ENCODE measurements around the gene JAG2.
A peak's percentile ranks its signal among the peaks of the same experiment; 100 is the strongest.

Gene JAG2

DNA sequence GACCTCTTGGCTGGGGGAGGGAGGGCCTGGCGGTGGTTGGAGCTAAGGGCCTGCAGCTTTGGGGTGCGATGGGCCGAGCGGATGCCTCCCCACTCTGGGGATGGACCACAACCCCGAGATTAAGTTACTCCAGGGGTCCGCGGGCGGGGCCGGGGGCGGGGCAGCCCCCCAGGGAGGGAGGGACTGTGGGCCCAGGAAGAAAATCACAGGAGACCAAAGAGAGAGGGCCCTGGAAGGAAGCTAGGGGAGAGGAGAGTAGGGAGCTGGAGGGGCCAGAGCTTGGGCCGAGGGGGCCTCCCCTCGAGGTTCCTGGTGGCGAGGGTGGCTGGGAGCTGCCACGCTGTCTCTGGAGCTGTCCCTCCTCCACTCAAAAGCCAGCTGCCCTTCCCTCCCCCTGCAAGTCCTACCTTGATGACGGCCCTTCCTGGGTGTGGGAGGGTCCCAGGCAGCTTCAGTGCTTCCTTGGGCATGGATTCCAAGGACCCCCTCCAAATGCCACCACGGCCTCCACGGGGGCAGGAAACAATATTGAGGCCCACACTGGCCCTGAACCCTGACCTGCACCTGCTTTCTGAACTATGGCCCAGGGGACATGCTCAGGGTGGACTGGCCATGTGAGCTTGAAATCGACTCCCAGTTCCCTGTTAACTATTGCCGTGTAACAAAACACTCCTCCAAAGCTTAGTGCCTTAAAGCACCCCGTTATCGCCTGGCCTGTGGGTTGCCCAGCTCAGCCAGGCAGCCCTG lies 13.1 kb upstream of the JAG2 start:
- DNase-seq: no peak

DNA sequence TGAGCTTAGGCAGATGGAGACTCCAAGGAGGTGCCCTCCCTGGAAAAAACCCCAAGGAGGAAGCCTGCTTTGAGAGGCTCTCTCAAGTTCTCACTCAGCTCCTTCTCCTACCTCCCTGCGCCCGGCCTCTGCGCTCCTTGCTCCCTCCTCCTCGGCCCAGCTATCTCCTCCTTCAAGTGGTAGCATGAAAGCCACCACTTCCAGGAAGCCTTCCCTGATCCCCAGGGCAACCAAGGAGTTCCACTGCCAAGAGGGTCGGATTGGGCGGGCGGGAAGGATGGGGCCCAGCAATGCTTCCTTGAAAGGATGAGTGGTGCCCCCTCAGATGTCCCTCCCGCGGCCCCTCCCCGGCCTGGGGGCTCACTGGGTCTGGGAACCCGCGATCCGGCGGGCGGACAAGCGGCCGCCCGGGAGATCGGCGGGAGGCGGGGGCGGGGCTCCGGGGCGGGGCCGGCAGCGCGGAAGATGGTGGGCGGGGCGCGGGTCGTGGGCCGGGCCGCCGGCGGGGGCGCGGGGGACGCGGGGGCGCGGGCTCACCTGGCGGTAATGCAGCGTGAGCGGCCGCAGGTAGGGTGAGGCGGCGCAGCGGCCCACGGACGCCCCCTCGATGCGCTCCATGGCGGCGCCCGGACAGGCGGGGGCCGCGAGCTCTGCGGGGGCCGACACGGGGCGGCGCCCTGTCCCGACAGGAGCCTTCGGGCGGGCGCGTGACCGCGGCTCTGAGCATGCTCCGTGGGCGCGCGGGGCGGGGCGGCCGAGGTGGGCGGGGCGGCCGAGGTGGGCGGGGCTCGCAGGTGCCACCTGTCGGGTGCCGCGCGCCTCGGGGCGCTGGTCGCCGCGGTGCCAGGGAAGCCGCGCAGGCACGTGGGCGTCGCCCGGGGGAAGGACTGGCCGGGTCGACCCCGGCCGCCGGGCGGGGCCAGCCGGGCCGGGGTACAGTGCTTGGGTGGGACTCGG lies 12.3 kb upstream of the JAG2 start, which contains the start of gene NUDT14:
TSS of gene NUDT14 (minus strand) at position 721 of the 957 bp plus-strand sequence. CDS start at position 618, 103 bp downstream.
- peak; percentile 43 for DNase-seq

- no peak for DNase-seq
Observed at GRCh38 chr14:105179191-105179590, 10.6 kb upstream of the JAG2 start.

DNA sequence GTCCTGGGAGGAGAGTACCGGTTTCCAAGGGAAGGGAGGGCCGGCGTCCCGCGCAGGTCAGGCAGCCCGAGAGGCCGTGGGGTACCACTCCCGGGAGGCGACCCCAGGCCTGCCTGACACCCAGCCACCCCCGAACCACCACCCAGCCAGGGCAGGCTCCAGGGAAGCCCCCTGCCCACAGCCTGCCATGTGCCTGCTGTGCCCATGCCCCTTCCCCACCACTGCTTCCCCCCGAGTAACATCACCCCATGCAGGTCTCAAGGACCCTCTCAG lies 10.2 kb upstream of the JAG2 start:
- no peak for DNase-seq

DNA sequence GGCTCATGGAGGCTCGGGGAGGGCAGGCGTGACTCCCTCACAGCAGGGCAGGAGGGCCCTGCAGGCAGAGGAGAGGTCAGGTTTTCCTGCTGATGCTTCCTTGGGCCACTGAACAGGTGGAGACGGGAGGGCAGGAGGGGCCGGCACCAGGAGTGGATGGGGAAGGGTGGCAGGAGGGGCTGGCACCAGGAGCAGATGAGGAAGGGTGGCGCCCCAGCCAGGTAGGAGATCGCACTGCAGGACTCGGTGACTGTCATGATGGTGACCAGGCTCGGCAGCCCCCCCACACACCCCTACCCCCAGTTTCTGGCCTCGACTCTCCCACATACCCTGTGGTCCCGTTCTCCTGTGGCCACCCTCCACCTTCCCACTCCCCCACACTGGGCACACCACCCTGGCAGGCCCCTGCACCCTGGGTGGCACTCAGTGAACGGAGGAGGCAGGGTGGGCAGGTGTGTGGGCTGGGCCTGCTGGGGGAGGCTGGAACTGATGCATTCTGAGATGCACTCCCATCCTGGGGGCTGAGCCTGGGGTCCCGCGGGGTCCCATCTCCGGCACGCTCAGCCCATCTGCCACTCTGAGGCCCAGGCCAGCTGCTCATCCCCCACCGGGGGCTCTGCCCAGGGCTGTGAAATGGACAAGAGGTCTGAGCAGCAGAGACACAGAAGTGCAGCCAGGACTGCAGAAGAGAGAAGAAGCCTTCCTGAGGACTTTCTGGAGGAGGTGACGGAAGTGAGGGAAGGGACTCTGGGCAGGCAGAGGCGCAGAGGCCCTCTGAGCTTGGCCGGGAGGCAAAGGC lies 9.7 kb upstream of the JAG2 start:
- no peak for DNase-seq

GRCh38 chr14:105177082-105177481 lies 8.5 kb upstream of the JAG2 start:
- no peak for DNase-seq

DNA sequence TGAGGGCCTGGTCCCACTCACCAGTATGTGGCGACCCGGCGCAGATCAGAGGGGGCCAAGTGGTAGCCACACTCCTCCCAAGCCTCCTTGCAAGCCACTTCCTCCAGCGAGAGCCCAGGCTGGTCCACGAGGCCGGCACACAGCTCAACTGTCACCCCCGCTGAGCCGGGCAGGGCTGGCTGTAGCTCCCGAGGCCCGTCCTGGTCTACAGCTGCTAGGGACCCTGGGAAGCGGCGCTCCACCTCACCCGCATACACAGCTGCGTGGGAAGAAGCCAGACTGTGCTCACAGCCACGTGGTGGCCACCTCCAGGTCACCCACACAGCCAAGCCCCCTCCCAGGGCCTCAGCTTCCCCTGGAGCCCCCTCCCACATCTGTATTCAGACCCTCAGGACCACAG lies 7.9 kb upstream of the JAG2 start:
- DNase-seq: no peak

DNA sequence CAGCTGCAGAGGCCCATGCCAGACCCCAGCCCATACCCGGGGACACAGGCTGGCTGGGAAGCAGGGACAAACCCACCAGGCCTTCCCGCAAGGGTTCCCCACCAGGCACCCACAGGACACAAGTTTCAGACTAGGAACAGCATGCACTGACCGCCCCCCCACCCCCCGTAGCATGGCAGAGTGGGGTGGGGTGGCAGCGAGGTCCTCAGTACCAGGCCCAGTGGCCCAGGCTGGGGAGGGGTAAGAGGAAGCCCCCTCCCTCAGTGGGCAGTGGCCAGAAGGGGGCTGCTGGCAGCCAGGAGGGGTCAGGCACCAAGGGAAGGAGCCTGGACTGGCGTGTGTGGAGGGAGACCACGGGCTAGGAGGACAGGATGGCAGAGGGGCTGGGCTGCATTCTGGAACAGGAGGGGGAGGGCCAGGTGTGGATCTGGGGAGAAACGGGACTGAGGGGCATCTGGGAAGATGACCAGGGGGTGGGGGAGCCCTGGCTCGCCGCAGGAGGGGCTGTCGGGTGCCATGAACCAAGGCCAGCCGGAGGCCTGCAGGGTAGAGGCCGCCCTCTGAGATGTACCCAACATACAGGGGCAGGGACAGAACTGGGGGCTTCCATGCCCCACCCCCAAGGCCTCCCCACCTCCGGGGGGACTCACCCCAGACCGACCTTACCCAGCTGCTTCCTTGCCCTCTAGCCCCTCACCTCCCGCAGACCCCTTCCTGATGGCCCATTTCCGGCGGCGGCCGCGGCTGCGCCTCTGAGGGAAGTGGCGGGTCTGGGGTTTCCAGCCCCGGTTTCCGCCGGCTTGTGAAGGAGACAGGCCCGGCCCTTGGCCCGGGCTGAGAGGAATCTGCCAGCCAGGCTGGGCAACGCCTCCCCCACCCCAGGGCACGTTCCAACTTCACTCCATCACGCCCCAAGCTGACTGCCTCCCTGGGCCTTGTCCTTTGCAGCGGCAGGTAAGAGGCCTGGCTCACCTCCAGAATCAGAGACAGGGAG lies 5.6 kb upstream of the JAG2 start:
- no peak for DNase-seq

- no peak for DNase-seq
Observed at GRCh38 chr14:105173145-105173544, 4.6 kb upstream of the JAG2 start.

DNA sequence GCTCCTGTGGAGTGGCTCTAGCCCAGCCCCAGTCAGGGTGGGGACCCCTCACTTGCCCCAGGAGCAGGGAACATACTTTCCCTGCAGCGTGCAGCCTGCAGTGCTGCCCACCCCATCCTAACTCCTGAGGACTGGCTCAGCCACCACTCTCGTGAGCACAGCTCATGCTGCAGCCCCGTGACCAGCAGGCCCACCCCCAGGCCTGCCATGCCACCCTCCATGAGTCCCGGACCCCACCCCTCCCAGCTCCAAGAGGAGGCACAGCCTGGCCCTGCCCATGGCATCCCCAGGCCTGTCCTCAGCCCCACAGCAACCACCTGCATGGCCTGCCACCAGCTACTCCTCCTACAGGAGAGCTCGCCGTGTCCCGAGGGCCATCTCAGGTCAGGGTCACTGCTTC lies 3.9 kb upstream of the JAG2 start:
- no peak for DNase-seq

GRCh38 chr14:105171004-105171673 lies 2.6 kb upstream of the JAG2 start:
- DNase-seq: no peak

DNA sequence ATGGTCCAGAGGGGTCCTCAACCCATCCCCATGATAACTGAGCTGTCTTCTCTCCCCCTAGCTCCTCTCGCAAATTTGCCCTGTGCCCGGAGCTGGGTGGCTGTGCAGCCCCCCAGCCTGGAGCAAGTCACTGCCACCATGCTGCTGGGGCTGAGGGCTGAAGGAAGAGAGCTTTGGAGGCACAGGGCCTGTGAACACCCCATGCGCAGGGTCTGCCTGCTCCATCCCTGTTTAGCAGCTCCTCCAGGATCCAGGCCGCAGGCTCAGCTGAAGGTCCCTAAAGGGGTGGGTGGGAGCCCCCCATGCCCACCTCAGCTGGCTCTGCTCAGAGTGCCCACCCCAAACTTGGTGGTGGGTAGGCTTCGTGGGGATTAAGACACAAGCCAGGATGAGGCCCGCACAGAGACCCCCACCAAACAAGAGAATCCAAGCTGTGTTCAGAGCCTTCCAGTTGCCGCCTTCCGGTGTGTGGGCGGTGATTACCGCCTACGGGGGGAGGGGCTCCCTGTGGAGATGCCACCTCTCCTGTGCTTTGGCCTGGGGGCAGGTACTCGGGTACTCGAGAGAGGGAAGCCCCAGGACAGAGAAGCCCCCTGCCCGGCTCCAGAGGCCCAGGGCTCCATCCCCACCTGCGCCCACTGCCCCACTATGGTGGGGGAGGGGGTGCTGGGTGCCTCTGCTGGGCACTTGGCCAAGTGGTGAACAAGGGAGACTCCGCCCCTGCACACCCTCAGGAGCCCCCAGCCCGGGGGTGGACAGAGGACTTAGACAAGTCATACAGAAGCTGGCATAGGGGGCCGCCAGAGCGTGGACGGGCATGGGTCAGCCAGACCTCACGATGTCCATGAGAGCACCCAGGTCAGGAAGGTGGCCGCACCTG lies 1.4 kb upstream of the JAG2 start:
- DNase-seq: no peak

GRCh38 chr14:105168979-105169507 lies 467 bp upstream of the JAG2 start:
- peak; percentile 44 for DNase-seq

DNA sequence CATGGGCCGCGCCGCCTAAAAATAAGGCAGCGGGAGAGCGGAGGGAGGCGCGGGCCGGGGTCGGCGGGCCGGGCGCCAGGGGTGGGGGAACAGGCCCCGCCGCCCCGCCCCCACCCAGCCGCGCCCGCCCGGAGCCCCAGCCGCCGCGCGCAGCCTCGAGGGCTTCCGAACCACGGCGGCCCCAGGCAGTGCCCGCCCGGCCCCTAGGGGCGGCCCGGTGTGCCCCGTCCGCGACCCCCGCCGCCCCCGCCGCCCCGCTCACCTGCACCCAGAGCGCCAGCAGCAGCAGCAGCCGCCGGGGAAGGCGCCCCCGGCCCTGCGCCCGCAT lies 519 bp downstream of the JAG2 start:
- no peak for DNase-seq

GRCh38 chr14:105167303-105168092 lies 1.1 kb downstream of the JAG2 start:
- no peak for DNase-seq

DNA sequence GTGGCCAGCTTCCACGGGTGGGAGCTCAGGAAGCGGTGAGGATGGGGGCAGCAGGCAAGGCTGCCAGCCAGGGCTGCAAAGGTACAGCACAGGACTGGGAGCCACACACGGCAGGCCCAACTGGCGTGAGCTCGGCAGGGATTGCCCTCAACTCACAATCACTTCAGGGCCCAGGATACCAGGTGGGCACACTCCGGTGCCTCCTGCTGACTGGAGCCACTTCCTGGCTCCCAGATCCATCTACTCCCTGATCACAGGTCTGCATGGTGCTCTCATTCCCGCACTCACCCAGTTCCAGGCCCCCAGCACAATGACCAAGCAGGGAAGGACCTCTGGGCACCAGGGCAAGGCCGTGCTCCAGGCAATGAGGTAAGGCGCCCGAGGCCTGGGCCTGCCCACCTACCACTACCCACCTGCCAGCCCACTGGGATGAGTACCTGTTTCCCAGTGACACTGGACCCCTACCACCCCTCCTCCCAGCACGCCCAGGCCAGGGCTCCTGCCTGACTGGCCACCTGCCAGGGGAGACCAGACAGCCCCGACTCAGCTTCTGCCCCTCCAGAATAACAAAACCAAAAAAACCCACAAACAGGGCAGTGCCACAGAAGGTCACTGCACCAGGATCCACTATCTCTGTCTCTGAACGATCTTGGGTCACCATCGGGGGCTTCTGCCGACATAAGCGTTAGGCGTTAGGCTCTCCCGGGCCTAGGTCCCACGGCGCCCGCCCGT lies 1.8 kb downstream of the JAG2 start:
- no peak for DNase-seq

DNA sequence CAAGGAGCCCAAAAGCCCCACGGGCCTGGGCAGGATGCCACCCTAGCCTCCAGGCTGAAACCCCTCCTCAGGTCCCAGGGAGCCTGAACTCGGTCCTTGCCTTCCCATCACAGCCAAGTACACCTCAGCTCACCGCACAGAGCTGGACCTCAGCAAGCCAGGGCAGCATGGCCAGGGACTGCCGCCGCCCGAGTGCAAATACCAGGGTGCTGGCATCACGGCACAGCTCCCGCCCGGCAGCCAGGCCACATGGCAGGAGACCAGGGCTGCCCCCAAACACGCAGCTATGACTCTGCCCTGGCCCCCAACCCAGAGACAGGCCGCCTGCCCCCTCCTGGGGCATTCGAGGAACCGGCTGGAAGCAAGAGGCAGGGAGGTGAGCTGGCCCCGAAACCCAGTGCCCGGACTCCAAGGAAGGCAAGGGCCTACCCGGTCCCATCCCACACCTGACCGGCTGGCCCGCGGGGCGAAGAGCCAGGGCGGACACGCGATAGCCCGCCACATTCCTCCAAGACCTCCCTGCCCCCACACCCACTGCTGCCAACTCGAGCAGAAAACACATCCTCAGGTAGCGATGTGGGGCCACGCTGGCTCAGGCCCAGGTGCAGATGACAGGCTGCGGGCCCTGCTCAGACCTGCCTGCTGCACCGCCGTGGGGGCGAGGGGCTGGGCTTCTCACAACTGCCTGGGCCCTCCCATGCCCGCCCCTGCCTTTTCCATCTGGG lies 2.7 kb downstream of the JAG2 start:
- DNase-seq: no peak

DNA sequence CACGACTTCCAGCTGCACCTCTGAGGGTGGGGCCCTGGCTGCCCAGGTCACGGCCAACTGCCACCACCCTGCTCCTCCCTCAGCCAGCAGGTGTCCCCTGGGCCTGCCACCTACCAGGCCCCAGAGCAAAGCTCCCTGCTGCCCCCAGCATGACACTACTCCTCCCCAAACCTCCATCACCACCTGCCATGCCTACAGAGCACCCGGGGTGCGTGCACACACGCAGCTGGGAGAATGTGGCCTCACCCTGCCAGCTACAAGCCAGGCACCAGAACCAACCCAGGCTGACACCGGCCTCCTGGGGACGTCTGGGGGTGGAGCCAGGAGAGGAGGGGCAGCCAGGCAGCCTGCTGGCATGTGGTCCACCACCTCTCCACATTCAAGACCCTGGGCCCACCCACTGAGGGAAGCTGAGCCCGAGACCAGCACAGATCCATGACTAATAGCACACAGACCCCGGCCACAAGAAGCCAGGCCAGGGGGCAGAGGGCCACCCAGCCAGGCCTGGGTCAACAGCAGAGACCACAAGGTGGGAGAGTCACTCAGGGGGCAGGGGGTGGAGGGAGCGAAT lies 3.4 kb downstream of the JAG2 start:
- no peak for DNase-seq

All from NCI-H226 (cell line).